HepG2 (cell line): Measurements from ENCODE around the gene ZFP90.

Experiments
- ATF5 ChIP-seq: sonication (generic); formaldehyde crosslinking; IDR thresholded peaks from 2 replicates; pipeline ENCODE4 v1.4.0; 2020; ENCODE audit warnings: mild to moderate bottlenecking, low read depth, missing genetic modification reagents
- CTCF ChIP-seq: sonication (generic); formaldehyde crosslinking; IDR thresholded peaks from 2 replicates; pipeline ENCODE4 v1.5.0; 2020; ENCODE audit warnings: mild to moderate bottlenecking, missing genetic modification reagents, moderate library complexity
- TAF1 ChIP-seq: sonication (generic); formaldehyde crosslinking; IDR thresholded peaks from 2 replicates; pipeline ENCODE4 v1.4.0; 2020; ENCODE audit warnings: missing genetic modification reagents
- TBX2 ChIP-seq: sonication (generic); formaldehyde crosslinking; IDR thresholded peaks from 2 replicates; pipeline ENCODE4 v1.5.0; 2020; ENCODE audit warnings: missing genetic modification reagents, mild to moderate bottlenecking, borderline replicate concordance
- ZBTB8A ChIP-seq: sonication (generic); formaldehyde crosslinking; IDR thresholded peaks from 2 replicates; pipeline ENCODE4 v1.4.0; 2020; ENCODE audit warnings: mild to moderate bottlenecking, low read depth, missing genetic modification reagents, borderline replicate concordance
- ZFX ChIP-seq: sonication (generic); formaldehyde crosslinking; IDR thresholded peaks from 2 replicates; pipeline ENCODE4 v1.4.0; 2020; ENCODE audit warnings: mild to moderate bottlenecking, low read depth, missing genetic modification reagents, moderate library complexity
- ZNF12 ChIP-seq: sonication (generic); formaldehyde crosslinking; IDR thresholded peaks from 2 replicates; pipeline ENCODE4 v1.5.0; 2020; ENCODE audit warnings: missing genetic modification reagents
- TF ChIP-seq, protein P1 (sequence below): fragments of 450-650 bp; IDR thresholded peaks from 2 replicates; pipeline ENCODE4 v1.6.1; 2016
- TF ChIP-seq, protein P2 (sequence below): sonication (generic); formaldehyde crosslinking; IDR thresholded peaks from 2 replicates; pipeline ENCODE4 v1.4.0; 2020; ENCODE audit warnings: missing genetic modification reagents

- no peak for TF ChIP-seq CTCF (CRISPR knock-in tag)
- no peak for TF ChIP-seq ATF5
- no peak for TF ChIP-seq ZBTB8A
- TF ChIP-seq, protein P1, sequence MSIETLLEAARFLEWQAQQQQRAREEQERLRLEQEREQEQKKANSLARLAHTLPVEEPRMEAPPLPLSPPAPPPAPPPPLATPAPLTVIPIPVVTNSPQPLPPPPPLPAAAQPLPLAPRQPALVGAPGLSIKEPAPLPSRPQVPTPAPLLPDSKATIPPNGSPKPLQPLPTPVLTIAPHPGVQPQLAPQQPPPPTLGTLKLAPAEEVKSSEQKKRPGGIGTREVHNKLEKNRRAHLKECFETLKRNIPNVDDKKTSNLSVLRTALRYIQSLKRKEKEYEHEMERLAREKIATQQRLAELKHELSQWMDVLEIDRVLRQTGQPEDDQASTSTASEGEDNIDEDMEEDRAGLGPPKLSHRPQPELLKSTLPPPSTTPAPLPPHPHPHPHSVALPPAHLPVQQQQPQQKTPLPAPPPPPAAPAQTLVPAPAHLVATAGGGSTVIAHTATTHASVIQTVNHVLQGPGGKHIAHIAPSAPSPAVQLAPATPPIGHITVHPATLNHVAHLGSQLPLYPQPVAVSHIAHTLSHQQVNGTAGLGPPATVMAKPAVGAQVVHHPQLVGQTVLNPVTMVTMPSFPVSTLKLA, result no peak
- no peak for TF ChIP-seq ZFX (CRISPR knock-in tag)
- no peak for TF ChIP-seq TBX2 (CRISPR knock-in tag)
- TF ChIP-seq ZNF12 (CRISPR knock-in tag), result no peak
- no peak for TF ChIP-seq TAF1 (CRISPR knock-in tag)
- TF ChIP-seq, protein P2, sequence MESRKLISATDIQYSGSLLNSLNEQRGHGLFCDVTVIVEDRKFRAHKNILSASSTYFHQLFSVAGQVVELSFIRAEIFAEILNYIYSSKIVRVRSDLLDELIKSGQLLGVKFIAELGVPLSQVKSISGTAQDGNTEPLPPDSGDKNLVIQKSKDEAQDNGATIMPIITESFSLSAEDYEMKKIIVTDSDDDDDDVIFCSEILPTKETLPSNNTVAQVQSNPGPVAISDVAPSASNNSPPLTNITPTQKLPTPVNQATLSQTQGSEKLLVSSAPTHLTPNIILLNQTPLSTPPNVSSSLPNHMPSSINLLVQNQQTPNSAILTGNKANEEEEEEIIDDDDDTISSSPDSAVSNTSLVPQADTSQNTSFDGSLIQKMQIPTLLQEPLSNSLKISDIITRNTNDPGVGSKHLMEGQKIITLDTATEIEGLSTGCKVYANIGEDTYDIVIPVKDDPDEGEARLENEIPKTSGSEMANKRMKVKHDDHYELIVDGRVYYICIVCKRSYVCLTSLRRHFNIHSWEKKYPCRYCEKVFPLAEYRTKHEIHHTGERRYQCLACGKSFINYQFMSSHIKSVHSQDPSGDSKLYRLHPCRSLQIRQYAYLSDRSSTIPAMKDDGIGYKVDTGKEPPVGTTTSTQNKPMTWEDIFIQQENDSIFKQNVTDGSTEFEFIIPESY (CRISPR knock-in tag), result no peak
Observed at GRCh38 chr16:68519225-68519745, 19.8 kb upstream of the ZFP90 start.
